ENCODE measurements around the gene HOXC9.

Gene HOXC9

DNA sequence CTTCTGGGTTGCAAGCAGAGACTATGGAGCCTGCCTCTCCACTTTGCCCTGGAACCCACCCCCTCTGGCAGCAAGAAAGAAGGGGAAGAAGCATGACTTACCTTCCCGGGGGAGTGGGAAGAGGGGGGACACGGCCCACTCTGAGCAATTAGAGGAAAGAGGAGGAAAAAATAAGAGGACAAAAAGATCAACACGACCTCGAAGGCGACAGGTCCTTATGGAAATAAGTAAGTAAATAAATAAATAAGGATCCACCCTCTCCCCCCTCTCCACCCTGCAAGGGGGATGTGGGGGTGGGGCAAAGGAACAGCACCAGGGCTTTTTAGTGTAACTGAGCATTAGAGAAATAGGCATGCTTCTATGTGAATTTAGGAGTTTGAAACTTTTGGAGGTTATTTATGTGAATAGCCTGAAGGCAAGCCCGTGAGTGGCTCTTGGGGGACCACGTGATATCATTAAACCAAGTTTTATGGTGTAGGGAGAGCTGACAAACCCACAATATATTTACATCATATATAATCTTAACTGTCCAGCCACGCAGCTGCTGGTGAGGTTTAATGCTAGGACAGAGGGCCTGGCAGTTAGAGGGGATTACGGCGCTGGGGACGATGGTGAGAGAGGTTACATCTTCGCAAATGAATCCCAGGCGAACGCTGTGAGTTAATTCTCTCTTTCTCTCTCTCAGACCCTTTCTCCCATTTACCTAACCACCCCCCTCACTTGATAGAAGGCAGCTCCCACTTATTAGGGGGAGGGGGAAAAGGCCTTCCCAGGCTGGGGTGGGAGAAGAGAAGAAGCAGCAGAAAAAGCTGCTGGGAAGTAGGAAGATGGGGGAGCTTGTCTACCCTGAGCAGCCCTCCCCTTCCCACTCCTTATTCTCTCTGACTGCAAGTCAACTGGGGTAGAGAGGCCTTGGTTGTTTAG is 37.7 kb downstream of the HOXC9 start:
- TF ChIP-seq, protein P1, sequence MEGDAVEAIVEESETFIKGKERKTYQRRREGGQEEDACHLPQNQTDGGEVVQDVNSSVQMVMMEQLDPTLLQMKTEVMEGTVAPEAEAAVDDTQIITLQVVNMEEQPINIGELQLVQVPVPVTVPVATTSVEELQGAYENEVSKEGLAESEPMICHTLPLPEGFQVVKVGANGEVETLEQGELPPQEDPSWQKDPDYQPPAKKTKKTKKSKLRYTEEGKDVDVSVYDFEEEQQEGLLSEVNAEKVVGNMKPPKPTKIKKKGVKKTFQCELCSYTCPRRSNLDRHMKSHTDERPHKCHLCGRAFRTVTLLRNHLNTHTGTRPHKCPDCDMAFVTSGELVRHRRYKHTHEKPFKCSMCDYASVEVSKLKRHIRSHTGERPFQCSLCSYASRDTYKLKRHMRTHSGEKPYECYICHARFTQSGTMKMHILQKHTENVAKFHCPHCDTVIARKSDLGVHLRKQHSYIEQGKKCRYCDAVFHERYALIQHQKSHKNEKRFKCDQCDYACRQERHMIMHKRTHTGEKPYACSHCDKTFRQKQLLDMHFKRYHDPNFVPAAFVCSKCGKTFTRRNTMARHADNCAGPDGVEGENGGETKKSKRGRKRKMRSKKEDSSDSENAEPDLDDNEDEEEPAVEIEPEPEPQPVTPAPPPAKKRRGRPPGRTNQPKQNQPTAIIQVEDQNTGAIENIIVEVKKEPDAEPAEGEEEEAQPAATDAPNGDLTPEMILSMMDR (conservative IDR thresholded peaks at IDR 0.05): no peak

DNA sequence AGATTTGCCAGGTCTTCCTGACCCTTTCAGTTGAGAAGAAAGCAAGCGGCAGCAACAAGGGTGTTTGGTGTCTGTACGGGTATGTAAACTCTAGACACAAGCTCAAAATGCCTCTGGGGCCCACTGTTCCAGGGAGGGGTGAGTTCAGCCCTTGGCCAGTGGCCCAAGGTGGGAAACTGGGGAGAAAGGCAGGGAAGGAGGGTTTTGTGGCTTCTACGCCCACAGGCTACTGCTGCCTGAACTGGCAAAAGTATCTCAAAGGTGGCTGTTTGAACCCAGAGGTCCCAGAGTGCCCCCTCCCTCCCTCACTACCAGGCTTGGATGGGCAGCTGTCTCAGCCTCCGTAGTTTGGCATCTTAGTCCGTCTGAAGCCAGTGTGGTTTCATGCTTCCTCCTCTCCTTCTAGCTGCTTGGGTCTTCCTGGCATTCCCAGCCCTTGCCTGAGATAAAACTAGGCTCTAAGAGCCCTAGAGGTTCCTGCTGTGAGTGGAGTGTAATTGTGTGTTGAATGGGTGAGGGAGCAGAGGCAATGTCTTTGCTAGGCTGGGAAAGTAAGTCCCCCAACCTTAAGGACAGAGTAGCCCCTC is 38.4 kb downstream of the HOXC9 start:
- TF ChIP-seq, protein P1 (conservative IDR thresholded peaks at IDR 0.05): no peak
- H3K27ac ChIP-seq: no peak overlapping the region

More for the DNA sequence above, 37.7 kb downstream of the HOXC9 start:
- no peak overlapping the region for H3K27ac ChIP-seq

DNA sequence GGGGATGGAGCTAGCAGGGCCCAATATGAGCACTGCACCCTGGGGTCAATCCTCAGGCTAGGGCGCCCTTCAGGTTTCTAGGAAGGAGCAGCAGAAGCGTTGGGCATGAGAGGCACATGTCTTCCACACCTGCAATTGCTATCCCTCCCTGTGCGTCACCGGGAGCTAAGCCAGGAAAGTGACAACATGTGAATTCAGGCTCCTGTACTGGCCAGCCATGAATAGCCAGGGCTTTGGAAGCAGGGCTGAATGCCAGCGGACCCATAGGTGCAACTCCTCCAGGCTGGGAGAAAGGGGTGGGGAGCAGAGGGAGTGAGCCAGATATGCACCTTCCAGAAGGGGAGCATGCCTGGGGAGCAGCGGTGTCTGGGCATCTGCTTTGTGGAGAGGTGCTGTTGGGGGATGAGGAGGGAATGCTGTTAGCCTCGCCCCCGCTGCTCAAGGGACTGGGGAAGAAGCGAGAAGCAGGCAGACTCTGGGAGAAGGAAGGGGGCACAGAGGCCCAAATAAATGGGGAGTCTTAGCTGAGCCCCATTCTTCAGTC is 39.0 kb downstream of the HOXC9 start:
- no peak overlapping the region for H3K27ac ChIP-seq
- TF ChIP-seq, protein P1 (conservative IDR thresholded peaks at IDR 0.05): no peak

DNA sequence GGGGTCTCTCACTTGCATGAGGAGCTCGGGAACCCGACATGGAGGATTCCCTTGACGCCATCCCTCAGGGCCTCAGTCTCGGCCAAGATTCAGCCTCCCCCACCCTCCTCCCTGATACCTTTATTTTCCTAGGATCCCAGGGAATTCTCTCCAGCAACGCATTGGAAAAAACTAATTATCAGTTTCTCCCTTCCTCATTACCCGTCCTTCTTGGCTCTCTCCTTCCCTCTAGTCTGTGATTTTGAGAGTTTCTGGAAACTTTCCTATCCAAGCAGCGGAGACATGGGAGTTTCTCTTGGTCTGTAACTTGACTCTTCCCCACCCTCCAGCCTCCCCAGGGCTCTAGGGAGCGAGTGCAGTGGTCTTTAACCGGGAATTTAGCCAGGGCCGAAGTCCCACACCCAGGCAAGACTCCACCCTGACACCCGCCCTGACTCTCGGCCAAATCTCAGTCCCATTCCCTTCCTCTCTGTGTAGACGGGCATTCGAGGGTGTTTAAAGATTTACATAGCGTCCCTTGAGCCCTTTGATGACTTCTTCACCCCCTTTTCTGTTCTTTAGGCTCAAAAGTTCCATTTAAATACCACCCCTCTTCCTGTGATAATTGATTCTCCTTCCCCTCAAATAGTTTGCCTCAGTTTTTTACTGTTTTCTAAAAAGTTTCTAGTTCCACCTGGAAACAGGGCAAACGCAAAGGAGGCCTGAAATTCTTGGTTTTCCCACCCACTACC is 39.6 kb downstream of the HOXC9 start:
- no peak overlapping the region for H3K27ac ChIP-seq
- TF ChIP-seq, protein P1 (conservative IDR thresholded peaks at IDR 0.05): no peak

DNA sequence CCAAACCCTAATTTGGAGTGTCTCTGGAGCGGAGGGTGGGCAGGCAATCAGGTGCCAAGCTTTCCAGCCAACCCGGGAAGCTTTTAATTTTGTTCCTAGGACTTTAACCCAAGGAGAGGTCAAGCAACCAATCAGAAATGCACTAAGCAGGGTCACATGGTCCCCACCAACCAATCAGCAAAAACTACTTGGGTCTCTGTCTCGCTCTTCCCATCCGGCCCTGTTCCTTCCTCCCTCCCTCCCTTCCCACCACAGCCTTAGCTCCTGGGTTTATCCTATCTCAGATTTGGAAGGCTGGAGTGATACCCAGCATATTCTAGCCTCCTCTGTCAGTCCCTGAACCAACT is 40.2 kb downstream of the HOXC9 start:
- no peak overlapping the region for H3K27ac ChIP-seq
- TF ChIP-seq, protein P1 (conservative IDR thresholded peaks at IDR 0.05): no peak

DNA sequence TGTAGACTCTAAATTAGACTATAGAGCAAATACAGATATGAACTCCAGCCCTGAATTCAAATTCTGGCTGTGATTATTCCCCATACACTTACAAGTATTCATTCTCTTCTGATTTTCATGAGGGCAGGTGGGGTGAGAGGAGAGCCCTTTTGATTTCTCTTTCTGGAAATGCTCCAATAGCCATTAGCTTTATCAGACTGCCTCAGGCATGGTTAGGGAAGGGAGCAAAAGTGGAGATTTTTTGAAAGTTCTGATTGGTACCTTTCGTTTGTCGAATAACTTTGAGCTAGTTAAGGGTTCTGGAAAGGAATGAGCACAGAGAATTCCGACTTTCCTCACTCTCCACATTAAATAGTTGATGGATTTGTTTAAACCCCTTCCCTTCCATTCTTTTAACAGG is 40.7 kb downstream of the HOXC9 start:
- no peak overlapping the region for H3K27ac ChIP-seq
- TF ChIP-seq, protein P1 (conservative IDR thresholded peaks at IDR 0.05): no peak
